GM12878 (cell line): ENCODE data around the gene BLOC1S4. TPM values are rescaled to one million over a fixed set of nuclear protein-coding genes. Genes with fewer than 3 reads are reported as not detected.

Experiments
- ATAC-seq: fragments of 200-7000 bp; cut with Tn5 transposase; 3 replicates; pipeline ENCODE4 v1.9.1; 2020; ENCODE audit warnings: mild to moderate bottlenecking, moderate library complexity
- BruUV-seq: library from RNA; stranded (reverse); fragments of 400-500 nt; replicated peaks from 2 replicates; lab custom pipeline; 2021; lab: Mats Ljungman, UMichigan
- CTCF ChIA-PET: fragments of 300-600 bp; sonication (Branson Sonifier 250); formaldehyde crosslinking; extraction: SDS; loops from one replicate; lab custom pipeline; 2021; ENCODE audit warnings: inconsistent platforms; lab: Yijun Ruan, JAX
- POLR2A ChIA-PET: fragments of 350-600 bp; formaldehyde crosslinking; extraction: SDS; loops from one replicate; lab custom pipeline; 2021; ENCODE audit warnings: inconsistent platforms; lab: Charles Lee
- RAD21 ChIA-PET: fragments of 300-600 bp; sonication (Branson Sonifier 250); formaldehyde crosslinking; loops from one replicate; lab custom pipeline; 2023; ENCODE audit warnings: antibody characterized with exemption; ENCODE audit not compliant: unreplicated experiment; lab: Charles Lee
- SMC1A ChIA-PET: fragments of 300-600 bp; sonication (Branson Sonifier 250); formaldehyde crosslinking; loops from one replicate; lab custom pipeline; 2023; ENCODE audit not compliant: unreplicated experiment, uncharacterized antibody; lab: Charles Lee
- DNase-seq: peaks from one replicate; pipeline ENCODE4 v3.0.0-alpha.2; 2011; ENCODE audit warnings: low read depth, low spot score
- FAIRE-seq: peaks from 3 replicates; lab custom pipeline; 2011; peaks lifted over from hg19 to GRCh38; lab: Jason Lieb, UNC
- H2AFZ ChIP-seq: 2 replicates; pipeline ENCODE4 v1.6.0; 2011; ENCODE audit warnings: low read depth, low read length, control low read depth; ENCODE audit not compliant: control insufficient read depth
- H3K27ac ChIP-seq: 2 replicates; pipeline ENCODE4 v1.5.1; 2011; ENCODE audit warnings: control low read depth; ENCODE audit not compliant: control insufficient read depth, insufficient read depth
- H3K27me3 ChIP-seq, 2 experiments: replicated peaks in 1 of 2; 2 replicates each; pipeline versions ENCODE4 v1.6.0 to v1.6.1; 2011; ENCODE audit warnings: low read length in 1 of 2; ENCODE audit not compliant: control insufficient read depth in 2 of 2, insufficient read depth in 2 of 2
- H3K36me3 ChIP-seq, 2 experiments: 2 replicates each; pipeline ENCODE4 v1.5.1; 2011; ENCODE audit warnings: low read length in 1 of 2; ENCODE audit not compliant: control insufficient read depth in 2 of 2, insufficient read depth in 2 of 2
- H3K4me1 ChIP-seq: 2 replicates; pipeline ENCODE4 v1.6.1; 2011; ENCODE audit warnings: mild to moderate bottlenecking, low read length, moderate library complexity, mixed read lengths; ENCODE audit not compliant: control insufficient read depth, insufficient read depth
- H3K4me2 ChIP-seq: 2 replicates; pipeline ENCODE4 v1.6.0; 2011; ENCODE audit warnings: control low read depth; ENCODE audit not compliant: control insufficient read depth, insufficient read depth
- H3K4me3 ChIP-seq: fragments of 200-600 bp; sonication (generic); 2 replicates; pipeline ENCODE4 v1.5.1; 2016
- H3K79me2 ChIP-seq: 2 replicates; pipeline ENCODE4 v1.6.0; 2011; ENCODE audit warnings: low read length; ENCODE audit not compliant: control insufficient read depth, insufficient read depth
- H3K9ac ChIP-seq: 2 replicates; pipeline ENCODE4 v1.8.0; 2011; ENCODE audit warnings: low read length, control low read depth, mixed read lengths; ENCODE audit not compliant: control insufficient read depth, insufficient read depth
- H3K9me3 ChIP-seq: replicated peaks from 3 replicates; pipeline ENCODE4 v1.5.1; 2011; ENCODE audit warnings: mild to moderate bottlenecking, low read length; ENCODE audit not compliant: control insufficient read depth, insufficient read depth
- H4K20me1 ChIP-seq: 2 replicates; pipeline ENCODE4 v1.6.0; 2011; ENCODE audit not compliant: control insufficient read depth, insufficient read depth
- BCL11A ChIP-seq: IDR thresholded peaks from 2 replicates; pipeline ENCODE4 v1.6.1; 2011; ENCODE audit warnings: low read depth, low read length
- CUX1 ChIP-seq: IDR thresholded peaks from 2 replicates; pipeline ENCODE4 v1.6.1; 2012; ENCODE audit warnings: improper control_type of control experiment, low read depth, low read length; ENCODE audit not compliant: insufficient replicate concordance
- IRF5 ChIP-seq: fragments of 450-650 bp; IDR thresholded peaks from 2 replicates; pipeline ENCODE4 v1.6.1; 2017; ENCODE audit warnings: borderline replicate concordance
- JUNB ChIP-seq: IDR thresholded peaks from 2 replicates; pipeline ENCODE4 v1.6.1; 2016; ENCODE audit warnings: antibody characterized with exemption, mild to moderate bottlenecking
- NR2C2 ChIP-seq: IDR thresholded peaks from 2 replicates; pipeline ENCODE4 v1.6.1; 2011; ENCODE audit warnings: borderline replicate concordance, low read depth; ENCODE audit not compliant: control insufficient read depth, insufficient read length
- USF1 ChIP-seq: IDR thresholded peaks from 2 replicates; pipeline ENCODE4 v1.6.1; 2011; ENCODE audit warnings: borderline replicate concordance, low read depth, mild to moderate bottlenecking, moderate library complexity, mixed read lengths, low read length; ENCODE audit not compliant: insufficient read depth; ENCODE audit errors: extremely low read length
- USF2 ChIP-seq: IDR thresholded peaks from 2 replicates; pipeline ENCODE4 v1.6.1; 2011; ENCODE audit warnings: low read depth, low read length, improper control_type of control experiment, borderline replicate concordance
- WGBS: methylation state at CpG from one replicate; pipeline ENCODE4 v1.1.6; 2016; ENCODE audit warnings: low lambda C conversion rate; ENCODE audit not compliant: insufficient replicate concordance, insufficient coverage; ENCODE audit errors: missing lambda C conversion rate; 5-methylcytosine and 5-hydroxymethylcytosine counted together
- in situ Hi-C: fragments of 300-500 bp; cut with MboI; formaldehyde crosslinking; loops from 9 replicates; pipeline ENCODE4 v1.14.3; 2018; ENCODE audit warnings: mixed read lengths
- intact Hi-C: fragments of 100-400 bp; cut with micrococcal nuclease; formaldehyde crosslinking; loops from one replicate; pipeline ENCODE4 v1.14.2; 2022; ENCODE audit not compliant: unreplicated experiment
- polyA plus RNA-seq, 11 experiments: library from polyadenylated mRNA; depleted of rRNA in 4 of 11; unstranded in 6 of 11; stranded (reverse) in 5 of 11; fragments of >200 nt; fragmentation: Nextera tagmentation in 4 of 11; fragmentation: Illumina TruSeq in 1 of 11; extraction: Ambion mirVana in 4 of 11; extraction: Trizol in 1 of 11; gene quantifications; 1 replicate in 1 of 11; 2 replicates in 10 of 11; pipeline versions ENCODE4 v1.2.1 to v1.2.3, GENCODE V29; 2011 to 2016; ENCODE audit warnings: inconsistent platforms in 2 of 11, missing spikeins in 2 of 11, low read depth in 1 of 11
- total RNA-seq, 4 experiments: library from RNA; depleted of rRNA in 3 of 4; stranded (reverse); fragments of >200 nt in 3 of 4; fragmentation: Illumina TruSeq in 1 of 4; extraction: Trizol in 1 of 4; gene quantifications; 2 replicates each; pipeline versions ENCODE4 v1.2.1 to v1.2.3, GENCODE V29; 2013 to 2021

Gene BLOC1S4
- total and polyA plus RNA-seq, 10 of the 15 experiments (the other 5 are each of a cell fraction or from before 2014, with no cell fraction given): 2.7 to 23.8 (median 9.5) TPM

- no TSS peak for BruUV-seq
- no peaks in the 10 kb centered on the region for H4K20me1 ChIP-seq
- in situ Hi-C loops: no loop called here
- POLR2A ChIA-PET: no interaction called here
- no peaks in the 10 kb centered on the region; a peak in 1 of 4 replicates for H3K27me3 ChIP-seq
- H3K4me2 ChIP-seq: no peak overlapping the region
- TF ChIP-seq JUNB (no peak), BCL11A (no peak), NR2C2 (no peak), USF2 (no peak), USF1 (no peak), CUX1 (no peak), IRF5 (no peak)
- TF ChIP-seq, all 136 proteins: peak for 0
- no peak for ATAC-seq
- ChIA-PET RAD21 (no interaction called here), CTCF (interaction anchor here (1.3 to 1.5 kb wide), 2 partner anchors 22 to 123 kb away, joined by 5 read pairs; no protein-coding TSS in a partner anchor), SMC1A (interaction anchor here (0.6 kb wide), 1 partner anchor 20 kb away, joined by 4 read pairs; no protein-coding TSS in a partner anchor)
- H2AFZ ChIP-seq: no peak overlapping the region
- DNase-seq: no peak
- H3K27ac ChIP-seq: no peak overlapping the region
- H3K79me2 ChIP-seq: no peaks in the 10 kb centered on the region
- H3K9ac ChIP-seq: no peak overlapping the region
- intact Hi-C loops: no loop called here
- no peaks in the 10 kb centered on the region for H3K4me1 ChIP-seq
- H3K9me3 ChIP-seq: no peaks in the 10 kb centered on the region
- no peak for FAIRE-seq
- H3K4me3 ChIP-seq: no peak overlapping the region
- 45% methylated on average over 22 of the region's 23 CpGs for WGBS
- H3K36me3 ChIP-seq: no peaks in the 10 kb centered on the region
Measured at GRCh38 chr4:6750286-6751221, 34.6 kb downstream of the BLOC1S4 start.
